ENCODE results near the gene AKAP8.

DNA sequence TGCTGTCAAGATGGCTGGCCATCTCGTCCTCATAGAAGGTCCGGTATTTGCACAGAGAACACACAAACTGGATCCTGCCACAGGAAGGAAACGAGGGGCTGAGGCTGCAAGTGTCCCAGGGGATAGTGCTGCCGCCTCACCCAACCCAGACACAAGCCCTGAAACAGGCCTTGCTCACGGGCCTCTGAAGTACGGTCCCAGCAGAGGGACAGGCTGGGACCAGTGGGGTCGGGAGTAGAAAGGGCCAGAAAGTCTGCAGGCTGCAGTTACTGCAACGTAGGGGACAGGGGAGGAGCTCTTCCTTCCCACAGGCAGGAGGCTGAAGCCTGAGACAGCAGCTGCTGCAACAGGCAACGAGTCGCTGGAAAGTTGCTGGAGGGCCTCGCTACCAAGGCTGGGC is 18.2 kb upstream of the AKAP8 start:
- TF ChIP-seq, protein P1, sequence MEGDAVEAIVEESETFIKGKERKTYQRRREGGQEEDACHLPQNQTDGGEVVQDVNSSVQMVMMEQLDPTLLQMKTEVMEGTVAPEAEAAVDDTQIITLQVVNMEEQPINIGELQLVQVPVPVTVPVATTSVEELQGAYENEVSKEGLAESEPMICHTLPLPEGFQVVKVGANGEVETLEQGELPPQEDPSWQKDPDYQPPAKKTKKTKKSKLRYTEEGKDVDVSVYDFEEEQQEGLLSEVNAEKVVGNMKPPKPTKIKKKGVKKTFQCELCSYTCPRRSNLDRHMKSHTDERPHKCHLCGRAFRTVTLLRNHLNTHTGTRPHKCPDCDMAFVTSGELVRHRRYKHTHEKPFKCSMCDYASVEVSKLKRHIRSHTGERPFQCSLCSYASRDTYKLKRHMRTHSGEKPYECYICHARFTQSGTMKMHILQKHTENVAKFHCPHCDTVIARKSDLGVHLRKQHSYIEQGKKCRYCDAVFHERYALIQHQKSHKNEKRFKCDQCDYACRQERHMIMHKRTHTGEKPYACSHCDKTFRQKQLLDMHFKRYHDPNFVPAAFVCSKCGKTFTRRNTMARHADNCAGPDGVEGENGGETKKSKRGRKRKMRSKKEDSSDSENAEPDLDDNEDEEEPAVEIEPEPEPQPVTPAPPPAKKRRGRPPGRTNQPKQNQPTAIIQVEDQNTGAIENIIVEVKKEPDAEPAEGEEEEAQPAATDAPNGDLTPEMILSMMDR (conservative IDR thresholded peaks at IDR 0.05; ENCODE audit: low read depth in 2 of 2) = no peak
- TF ChIP-seq, protein P2, sequence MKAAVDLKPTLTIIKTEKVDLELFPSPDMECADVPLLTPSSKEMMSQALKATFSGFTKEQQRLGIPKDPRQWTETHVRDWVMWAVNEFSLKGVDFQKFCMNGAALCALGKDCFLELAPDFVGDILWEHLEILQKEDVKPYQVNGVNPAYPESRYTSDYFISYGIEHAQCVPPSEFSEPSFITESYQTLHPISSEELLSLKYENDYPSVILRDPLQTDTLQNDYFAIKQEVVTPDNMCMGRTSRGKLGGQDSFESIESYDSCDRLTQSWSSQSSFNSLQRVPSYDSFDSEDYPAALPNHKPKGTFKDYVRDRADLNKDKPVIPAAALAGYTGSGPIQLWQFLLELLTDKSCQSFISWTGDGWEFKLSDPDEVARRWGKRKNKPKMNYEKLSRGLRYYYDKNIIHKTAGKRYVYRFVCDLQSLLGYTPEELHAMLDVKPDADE (IDR thresholded peaks at IDR 0.05) = no peak
- TF ChIP-seq JUNB (IDR thresholded peaks at IDR 0.05; ENCODE audit: unreplicated experiment) (no peak), EZH2 (IDR thresholded peaks at IDR 0.05; ENCODE audit: low read depth, unreplicated experiment) (no peak), POLR2AphosphoS5 (IDR thresholded peaks at IDR 0.05; ENCODE audit: low read depth) (no peak), EZH2phosphoT487 (IDR thresholded peaks at IDR 0.05; ENCODE audit: unreplicated experiment) (no peak)

All from GM23338 (cell line).